HG03025 (cell line): ENCODE measurements around the gene EGFL7.

Experiments
- ATAC-seq: cut with Tn5 transposase; IDR thresholded peaks from one replicate; pipeline ENCODE4 v1.9.1; 2021; ENCODE audit warnings: mild to moderate bottlenecking, moderate library complexity; ENCODE audit not compliant: unreplicated experiment, low FRiP score

Gene EGFL7

DNA sequence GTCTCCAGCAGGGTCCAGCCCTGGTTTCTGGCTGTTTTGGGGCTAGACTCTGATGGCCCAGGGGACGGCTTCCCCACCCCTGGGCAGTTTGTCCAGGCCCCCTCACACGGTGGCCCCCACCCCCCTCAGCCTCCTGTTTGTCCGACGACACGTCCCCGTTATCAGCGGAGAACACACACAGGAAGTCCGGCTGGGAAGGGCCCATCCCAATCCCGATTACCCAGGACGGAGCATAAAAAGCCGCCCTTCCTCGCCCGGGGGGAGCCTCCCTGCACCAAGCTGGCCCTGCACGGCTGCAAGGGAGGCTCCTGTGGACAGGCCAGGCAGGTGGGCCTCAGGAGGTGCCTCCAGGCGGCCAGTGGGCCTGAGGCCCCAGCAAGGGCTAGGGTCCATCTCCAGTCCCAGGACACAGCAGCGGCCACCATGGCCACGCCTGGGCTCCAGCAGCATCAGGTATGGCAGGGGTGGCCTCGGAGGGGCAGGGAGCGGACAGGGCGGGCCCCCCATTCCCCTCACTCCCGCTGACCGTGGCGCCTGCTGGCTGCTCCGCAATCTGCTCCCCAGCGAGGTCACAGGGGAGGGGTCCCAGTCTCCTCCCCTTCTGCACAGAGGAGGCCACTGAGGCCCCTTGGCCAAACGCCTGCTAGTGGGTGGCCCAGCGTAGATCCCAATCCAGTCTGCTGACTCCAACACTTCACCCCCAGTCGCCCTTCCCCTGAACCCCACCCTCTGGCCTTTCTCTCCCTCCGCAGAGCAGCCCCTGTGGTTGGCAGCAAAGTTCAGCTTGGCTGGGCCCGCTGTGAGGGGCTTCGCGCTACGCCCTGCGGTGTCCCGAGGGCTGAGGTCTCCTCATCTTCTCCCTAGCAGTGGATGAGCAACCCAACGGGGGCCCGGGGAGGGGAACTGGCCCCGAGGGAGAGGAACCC is at the start of gene EGFL7:
EGFL7 (plus strand) TSS at position 261 of the 926 bp plus-strand sequence. CDS start 5,367 bp downstream, outside the sequence.
- ATAC-seq: no peak

DNA sequence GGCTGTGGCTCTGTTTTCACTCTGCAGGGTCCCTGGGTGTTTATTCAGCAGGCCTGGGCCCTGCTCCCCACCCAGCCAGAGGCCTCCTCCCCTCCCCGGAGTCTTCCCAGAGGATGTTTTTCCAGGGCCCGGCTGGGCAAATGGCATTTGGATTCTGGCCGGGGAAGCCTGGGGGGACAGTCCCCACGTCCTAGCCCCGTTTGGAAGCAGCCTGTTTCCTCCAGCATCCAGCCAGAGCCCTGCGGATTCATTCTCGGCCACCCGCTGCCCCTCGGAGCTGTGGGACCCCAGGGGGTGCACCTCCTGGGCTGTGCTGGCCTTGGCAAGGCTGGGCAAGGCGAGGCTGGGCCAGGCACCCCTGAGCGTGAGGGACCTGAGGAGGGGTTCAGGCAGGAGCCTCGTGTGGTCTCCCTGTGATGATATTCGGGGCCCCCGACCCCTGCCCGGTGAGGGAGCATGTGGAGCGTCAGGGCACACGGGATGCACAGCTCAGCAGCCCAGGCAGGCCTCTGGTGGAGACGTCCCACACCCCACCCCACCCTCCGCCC is 48.8 kb upstream of the EGFL7 start:
- no peak for ATAC-seq

DNA sequence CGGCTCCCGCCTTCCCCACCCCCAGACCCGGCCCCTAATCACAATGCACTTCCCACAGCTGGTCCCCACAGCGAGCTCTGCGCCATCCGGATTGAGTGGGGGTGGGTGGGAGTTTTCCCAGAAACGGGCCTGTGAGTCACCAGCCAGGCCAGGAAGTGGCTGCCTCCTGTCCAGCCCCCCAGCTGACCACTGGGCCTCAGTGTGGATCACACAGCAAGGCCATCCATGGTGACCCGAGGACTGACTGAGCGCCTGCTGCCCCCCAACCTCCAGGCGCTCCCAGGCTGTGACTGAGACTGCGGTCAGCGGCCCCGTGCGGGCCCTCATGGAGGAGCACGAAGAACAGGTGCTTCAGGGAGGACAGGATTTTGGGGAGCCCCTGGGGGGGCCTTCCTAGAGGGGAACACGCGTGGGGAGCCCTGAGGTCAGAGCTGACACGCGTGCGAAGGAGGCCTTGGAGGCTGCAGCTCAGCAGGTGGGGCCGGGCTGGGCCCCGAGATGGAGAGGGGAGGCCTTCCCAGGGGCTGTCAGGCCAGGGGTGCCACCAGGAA is 48.3 kb upstream of the EGFL7 start:
- no peak for ATAC-seq

DNA sequence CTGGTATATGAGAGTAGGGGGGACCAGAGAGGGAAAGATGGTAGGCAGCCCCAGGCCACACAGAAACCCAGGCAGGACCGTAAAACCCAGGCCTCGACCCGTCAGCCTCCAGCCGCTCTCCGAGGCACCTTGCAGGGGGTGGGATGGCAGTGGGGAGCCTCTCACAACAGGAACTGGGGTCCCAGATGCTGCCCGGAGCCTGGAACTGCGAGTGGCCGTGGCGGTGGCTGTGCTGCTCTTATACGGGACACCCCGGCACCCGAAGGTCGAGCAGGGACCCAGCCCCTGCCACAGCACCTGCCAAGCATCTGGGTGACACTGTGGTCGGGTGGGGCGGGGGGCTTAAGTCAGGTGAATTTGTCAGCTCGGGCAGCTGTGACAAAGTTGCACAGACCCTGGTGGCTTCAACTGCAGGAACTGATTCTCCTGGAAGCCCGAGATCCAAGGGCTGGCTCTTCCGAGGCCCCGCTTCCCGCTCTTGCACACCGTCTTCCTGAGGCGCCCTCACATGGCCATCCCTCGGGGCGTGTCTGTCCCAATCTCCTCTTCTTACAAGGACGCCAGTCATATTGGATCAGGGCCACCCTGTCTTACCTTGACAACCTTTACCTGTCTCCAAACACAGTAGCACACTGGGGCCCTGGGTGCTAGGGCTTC is 47.6 kb upstream of the EGFL7 start:
- no peak for ATAC-seq

- ATAC-seq: no peak
Measured at GRCh38 chr9:136615631-136616306, 46.9 kb upstream of the EGFL7 start.

GRCh38 chr9:136616307-136616635 is 46.4 kb upstream of the EGFL7 start:
- no peak for ATAC-seq

GRCh38 chr9:136616948-136617695 is 45.6 kb upstream of the EGFL7 start:
- ATAC-seq: no peak

DNA sequence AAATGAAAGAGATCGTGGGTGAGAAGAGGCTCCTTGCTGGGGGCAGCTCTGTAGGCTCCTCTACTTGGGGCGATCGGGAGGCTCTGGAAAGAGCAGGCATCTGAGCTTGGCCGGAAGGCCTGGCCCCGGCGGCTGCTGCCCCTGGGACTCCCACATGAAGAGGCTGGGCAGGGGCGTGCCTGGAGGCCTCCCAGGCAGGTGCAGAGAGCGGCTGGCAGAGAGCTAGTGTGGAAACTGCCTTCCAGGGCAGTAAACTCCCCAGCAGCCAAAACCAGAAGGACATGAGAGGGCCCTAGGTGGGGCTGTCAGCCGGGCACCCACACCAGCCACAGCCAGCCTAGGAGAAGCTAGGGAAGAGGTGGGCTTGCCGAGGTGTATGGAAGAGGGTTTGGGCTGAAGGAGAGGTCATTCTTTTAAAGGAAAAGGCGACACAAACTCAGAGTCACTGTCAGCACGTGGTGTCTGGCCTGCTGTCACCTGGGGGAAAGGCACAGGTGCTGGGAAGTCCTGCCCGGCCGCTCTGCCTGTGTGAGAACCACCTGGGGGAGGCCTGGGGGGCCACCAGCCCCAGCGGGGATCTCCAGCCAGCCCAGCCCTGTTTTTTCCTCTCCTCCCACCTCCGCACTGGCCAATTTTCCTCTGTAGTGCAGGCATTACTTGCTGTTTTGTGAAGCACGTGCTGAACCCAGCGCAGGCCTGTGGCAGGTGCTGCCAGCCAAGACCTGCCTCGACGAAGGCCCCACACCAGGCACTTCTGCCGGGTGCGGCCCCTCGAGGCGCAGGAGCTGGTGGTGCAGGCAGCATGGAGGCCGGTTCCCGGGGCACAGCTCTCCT is 44.8 kb upstream of the EGFL7 start:
- no peak for ATAC-seq

- no peak for ATAC-seq
Measured at GRCh38 chr9:136618580-136619547, 43.9 kb upstream of the EGFL7 start.

DNA sequence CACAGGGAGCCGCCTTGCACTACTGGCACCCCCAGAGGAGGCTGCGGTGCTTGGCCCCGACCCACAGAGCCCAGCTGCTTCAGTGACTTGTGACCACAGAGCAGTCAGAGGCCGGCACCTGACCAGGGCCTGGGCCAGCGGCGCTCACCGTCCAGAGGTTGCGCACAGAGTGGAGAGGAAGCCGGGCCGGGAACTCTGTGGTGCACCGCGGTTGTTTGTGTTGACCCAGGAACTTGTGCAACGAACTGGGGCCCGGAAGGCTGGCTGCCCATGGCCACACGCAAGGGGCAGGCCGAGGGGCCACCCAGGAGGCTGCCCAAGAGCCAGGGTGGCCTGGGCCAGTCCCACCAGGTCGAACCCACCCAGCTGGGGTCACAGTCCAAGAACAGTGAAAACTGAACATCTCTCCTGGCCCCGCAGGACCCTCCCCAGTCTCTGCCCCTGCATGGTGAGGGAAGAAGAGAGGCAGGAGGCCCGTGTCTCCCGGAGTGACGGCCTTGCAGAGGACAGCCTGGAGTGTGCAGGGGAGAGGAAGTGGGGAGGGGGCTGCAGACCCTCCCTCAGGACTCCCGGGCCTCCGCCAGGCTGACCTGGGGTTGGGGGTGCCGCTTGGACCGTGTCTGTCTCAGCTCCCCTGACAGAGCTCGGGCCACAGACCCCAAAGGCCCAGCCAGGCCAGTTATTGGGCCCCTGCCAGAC is 42.8 kb upstream of the EGFL7 start:
- no peak for ATAC-seq

DNA sequence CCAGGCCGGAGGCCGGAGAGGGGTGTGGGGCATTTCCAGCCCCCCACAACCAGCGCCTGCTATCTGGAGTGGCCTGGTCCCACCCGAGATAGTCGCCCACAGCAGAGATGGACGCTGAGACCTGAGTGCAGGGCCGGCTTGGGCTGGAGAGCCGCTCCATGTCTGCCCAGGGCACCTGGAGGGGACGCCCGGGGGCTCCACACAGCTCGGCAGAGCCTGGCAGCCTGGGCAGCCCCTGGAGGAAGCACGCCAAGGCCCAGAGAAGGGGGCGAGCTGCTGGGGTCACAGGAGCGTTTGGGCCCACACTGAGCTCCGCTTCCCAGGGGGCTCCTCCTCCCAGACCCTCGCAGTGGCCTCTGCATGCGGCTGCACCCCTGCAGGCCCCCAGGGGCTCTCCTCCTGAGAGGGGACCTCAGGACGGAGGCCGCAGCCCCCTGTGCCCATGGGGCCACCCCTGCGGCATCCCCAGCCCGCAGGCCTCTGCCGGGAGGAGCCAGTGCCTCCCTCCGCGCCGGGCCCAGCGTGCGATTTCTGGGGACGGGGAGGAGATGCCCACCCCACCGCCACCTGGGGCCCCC is 42.2 kb upstream of the EGFL7 start:
- ATAC-seq: no peak

- ATAC-seq: no peak
Measured at GRCh38 chr9:136621019-136621733, 41.5 kb upstream of the EGFL7 start.

DNA sequence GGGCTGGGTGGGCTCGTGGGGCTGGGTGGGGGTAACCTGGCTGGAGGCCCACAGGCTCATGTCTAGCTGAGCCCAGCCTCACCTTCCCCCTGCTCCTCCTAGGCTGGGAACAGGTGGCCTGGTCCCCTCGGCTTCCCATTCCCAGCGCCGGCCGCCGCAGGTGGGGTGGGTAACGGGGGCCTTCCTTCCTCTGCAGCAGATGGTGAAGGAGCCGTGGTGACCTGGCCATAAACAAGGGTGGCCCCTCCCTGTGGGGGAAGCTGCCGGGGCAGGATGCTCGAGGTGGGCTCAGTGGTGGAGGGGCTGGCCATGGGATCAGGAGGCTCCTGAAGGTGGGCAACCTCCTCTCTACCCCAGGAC is 41.0 kb upstream of the EGFL7 start:
- no peak for ATAC-seq

- ATAC-seq: no peak
Measured at GRCh38 chr9:136622538-136622948, 40.2 kb upstream of the EGFL7 start.

DNA sequence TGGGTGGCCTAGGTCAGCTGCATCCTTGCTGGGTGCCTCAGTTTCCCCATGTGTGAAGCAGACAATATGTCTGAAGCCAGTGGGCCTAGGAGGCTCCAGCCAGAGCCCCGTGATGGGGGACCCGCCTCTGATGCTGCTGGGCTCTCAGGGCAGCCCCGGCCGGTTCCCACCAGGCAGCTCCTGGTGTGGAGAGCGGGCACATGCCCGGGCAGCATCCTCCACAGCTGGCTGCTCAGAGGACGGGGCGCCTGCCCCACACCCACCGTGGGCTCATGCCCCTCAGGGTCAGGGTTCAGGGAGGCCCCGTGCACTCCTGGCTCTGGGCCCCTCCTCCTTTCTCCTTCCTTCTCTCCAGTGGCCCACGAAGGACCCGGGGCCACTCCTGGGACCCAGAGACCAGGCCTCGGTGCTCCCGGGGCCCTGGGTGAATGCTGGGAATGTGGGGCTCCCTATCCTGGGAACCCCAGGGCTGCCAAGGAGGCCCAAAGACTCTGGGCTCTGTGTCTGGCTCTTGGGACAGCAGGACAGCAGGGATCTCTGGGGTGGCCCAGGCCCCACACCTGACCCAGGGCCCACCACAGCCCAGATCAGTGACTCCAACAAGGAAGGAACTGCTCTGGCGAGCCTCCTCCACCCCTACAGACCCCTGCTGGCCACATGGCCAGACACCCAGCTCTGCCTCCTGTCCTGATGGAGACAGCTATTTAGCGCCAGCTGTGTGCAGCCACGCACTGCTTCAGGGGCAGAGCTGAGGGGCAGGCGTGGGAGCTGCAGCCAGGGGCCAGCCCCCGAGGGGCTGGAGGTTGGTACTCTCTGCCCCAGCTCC is 39.5 kb upstream of the EGFL7 start:
- no peak for ATAC-seq

GRCh38 chr9:136623842-136624183 is 38.9 kb upstream of the EGFL7 start:
- no peak for ATAC-seq
